HepG2 (cell line): ENCODE measurements around the gene TPRG1L. TPM values are rescaled to one million over a fixed set of nuclear protein-coding genes. Genes with fewer than 3 reads are reported as not detected.

Experiments used
- ATAC-seq: fragments of 200-7000 bp; cut with Tn5 transposase; 3 replicates; pipeline ENCODE4 v1.9.1; 2020; ENCODE audit warnings: mild to moderate bottlenecking, moderate library complexity
- BruUV-seq: library from RNA; stranded (reverse); fragments of 400-500 nt; replicated peaks from 2 replicates; lab custom pipeline; 2021; lab: Mats Ljungman, UMichigan
- CTCF ChIA-PET: fragments of 300-600 bp; formaldehyde crosslinking; extraction: SDS; loops from one replicate; lab custom pipeline; 2021; ENCODE audit warnings: low total read pairs, inconsistent platforms, low intra/inter-chr PET ratio; lab: Yijun Ruan, JAX
- POLR2A ChIA-PET: fragments of 350-600 bp; sonication (Branson Sonifier 250); formaldehyde crosslinking; loops from one replicate; lab custom pipeline; 2020; ENCODE audit warnings: antibody characterized with exemption, inconsistent platforms; lab: Yijun Ruan, JAX
- DNase-seq: peaks from one replicate; pipeline ENCODE4 v3.0.0-alpha.2; 2015; ENCODE audit warnings: low spot score
- FAIRE-seq: peaks from 3 replicates; lab custom pipeline; 2011; peaks lifted over from hg19 to GRCh38; lab: Jason Lieb, UNC
- H2AFZ ChIP-seq: one replicate; pipeline ENCODE4 v1.6.1; 2011; ENCODE audit warnings: low read length, inconsistent platforms
- H3K27ac ChIP-seq: fragments of 300-600 bp; 3 replicates; pipeline ENCODE4 v1.8.0; 2011; ENCODE audit warnings: mixed run types, mild to moderate bottlenecking, mixed read lengths, low read length, inconsistent platforms; ENCODE audit not compliant: insufficient read depth; ENCODE audit errors: extremely low read length
- H3K27me3 ChIP-seq, 2 experiments: fragments of 200-600 bp in 1 of 2; 2 replicates in 1 of 2; 3 replicates in 1 of 2; pipeline versions ENCODE4 v1.6.0 to v1.8.0; 2011; ENCODE audit warnings: low read length in 2 of 2, mild to moderate bottlenecking in 2 of 2, moderate library complexity in 2 of 2, inconsistent platforms in 1 of 2; ENCODE audit not compliant: insufficient read depth in 2 of 2, control insufficient read depth in 1 of 2
- H3K36me3 ChIP-seq, 2 experiments: fragments of 200-600 bp in 1 of 2; replicated peaks in 1 of 2; 2 replicates in 1 of 2; 3 replicates in 1 of 2; pipeline versions ENCODE4 v1.5.1 to v1.8.0; 2011; ENCODE audit warnings: low read length in 2 of 2, inconsistent platforms in 1 of 2; ENCODE audit not compliant: insufficient read depth in 2 of 2, control insufficient read depth in 1 of 2
- H3K4me1 ChIP-seq: 2 replicates; pipeline ENCODE4 v1.5.1; 2012; ENCODE audit warnings: low read length, inconsistent platforms; ENCODE audit not compliant: insufficient read depth
- H3K4me2 ChIP-seq: 2 replicates; pipeline ENCODE4 v1.6.0; 2011; ENCODE audit warnings: low read depth, low read length, inconsistent platforms
- H3K4me3 ChIP-seq, 3 experiments: fragments of 200-600 bp in 1 of 3; sonication (generic), shearing (Covaris generic) in 1 of 3; replicated peaks in 1 of 3; 2 replicates each; pipeline ENCODE4 v1.5.1; 2011 to 2016; ENCODE audit warnings: low read length in 3 of 3, inconsistent platforms in 2 of 3, low read depth in 2 of 3, mild to moderate bottlenecking in 2 of 3, control low read depth in 1 of 3, mixed read lengths in 1 of 3; ENCODE audit not compliant: insufficient read depth in 1 of 3
- H3K79me2 ChIP-seq: one replicate; pipeline ENCODE4 v1.6.1; 2011; ENCODE audit warnings: low read length, inconsistent platforms; ENCODE audit not compliant: insufficient read depth
- H3K9ac ChIP-seq: 2 replicates; pipeline ENCODE4 v1.6.0; 2011; ENCODE audit warnings: mild to moderate bottlenecking, low read depth, low read length, inconsistent platforms; ENCODE audit not compliant: insufficient read depth
- H3K9me3 ChIP-seq: 2 replicates; pipeline ENCODE4 v1.5.1; 2012; ENCODE audit warnings: mild to moderate bottlenecking, low read length
- H4K20me1 ChIP-seq: 2 replicates; pipeline ENCODE4 v1.6.0; 2011; ENCODE audit warnings: inconsistent platforms, mild to moderate bottlenecking, low read length, moderate library complexity; ENCODE audit not compliant: insufficient read depth
- CAMTA2 ChIP-seq: sonication (generic); formaldehyde crosslinking; IDR thresholded peaks from 2 replicates; pipeline ENCODE4 v1.4.0; 2020; ENCODE audit warnings: mild to moderate bottlenecking, missing genetic modification reagents, borderline replicate concordance
- FOXC1 ChIP-seq: sonication (generic); formaldehyde crosslinking; IDR thresholded peaks from 2 replicates; pipeline ENCODE4 v1.8.0; 2022; ENCODE audit warnings: mild to moderate bottlenecking, missing genetic modification reagents, borderline replicate concordance
- GTF3A ChIP-seq: sonication (generic); formaldehyde crosslinking; conservative IDR thresholded peaks from 2 replicates; pipeline ENCODE4 v1.4.0; 2020; ENCODE audit warnings: mild to moderate bottlenecking, missing genetic modification reagents
- ZNF614 ChIP-seq: IDR thresholded peaks from 2 replicates; pipeline ENCODE4 v1.6.1; 2018; ENCODE audit warnings: missing biosample characterization, missing genetic modification reagents, inconsistent platforms, borderline replicate concordance
- ZNF652 ChIP-seq: IDR thresholded peaks from 2 replicates; pipeline ENCODE4 v1.6.1; 2016; ENCODE audit warnings: low read depth, borderline replicate concordance
- ZNF768 ChIP-seq: sonication (generic); formaldehyde crosslinking; IDR thresholded peaks from 2 replicates; pipeline ENCODE4 v1.4.0; 2020; ENCODE audit warnings: missing genetic modification reagents
- WGBS: methylation state at CpG from one replicate; pipeline ENCODE4 v1.1.6; 2017; ENCODE audit warnings: low lambda C conversion rate; 5-methylcytosine and 5-hydroxymethylcytosine counted together
- in situ Hi-C: cut with HindIII; loops from 2 replicates; pipeline ENCODE4 v1.10.0; 2017; ENCODE audit warnings: low pct_unique_long_range_greater_than_20kb; ENCODE audit not compliant: extremely low pct_ligation_motif_present
- intact Hi-C: fragments of 100-400 bp; cut with micrococcal nuclease; formaldehyde crosslinking; loops from one replicate; pipeline ENCODE4 v1.10.0; 2022; ENCODE audit not compliant: unreplicated experiment
- polyA plus RNA-seq, 8 experiments: library from polyadenylated mRNA; depleted of rRNA in 3 of 8; stranded (reverse) in 7 of 8; unstranded in 1 of 8; fragments of >200 nt; fragmentation: Illumina TruSeq in 4 of 8; extraction: Trizol in 4 of 8; gene quantifications; 2 replicates each; pipeline versions ENCODE4 v1.2.1 to v1.2.3, GENCODE V29; 2011 to 2016; ENCODE audit warnings: low read depth in 4 of 8, missing spikeins in 1 of 8, mixed read lengths in 1 of 8; ENCODE audit not compliant: insufficient read depth in 1 of 8
- total RNA-seq, 5 experiments: library from RNA; depleted of rRNA; stranded (reverse); fragments of >200 nt; fragmentation: Illumina TruSeq; extraction: Trizol; gene quantifications; 2 replicates each; pipeline ENCODE4 v1.2.3, GENCODE V29; 2016; ENCODE audit warnings: low read depth in 1 of 5
- TF ChIP-seq, protein P1 (sequence below): sonication (generic); formaldehyde crosslinking; IDR thresholded peaks from 2 replicates; pipeline ENCODE4 v1.5.1; 2020; ENCODE audit warnings: missing genetic modification reagents, mild to moderate bottlenecking, borderline replicate concordance

TPRG1L gene
- total and polyA plus RNA-seq, 2 of the 13 experiments (the other 11 are each of a cell fraction or from before 2014, with no cell fraction given) = 21.3 to 37.4 TPM

DNA sequence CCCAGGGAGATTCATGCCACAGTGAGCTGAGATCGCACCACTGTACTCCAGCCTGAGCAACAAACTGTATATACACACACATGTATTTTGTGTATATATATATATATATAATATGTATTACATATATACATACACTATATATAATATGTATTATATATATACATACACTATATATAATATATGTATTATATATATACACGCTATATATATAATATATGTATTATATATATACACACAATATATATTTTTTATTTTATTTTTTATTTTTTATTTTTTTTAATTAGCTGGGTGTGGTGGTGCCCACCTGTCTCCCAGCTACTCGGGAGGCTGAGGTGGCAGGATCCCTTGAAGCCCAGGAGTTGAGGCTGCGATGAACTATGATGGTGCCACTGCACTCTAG lies 36.8 kb downstream of the TPRG1L start (continued):
- no peak for TF ChIP-seq CAMTA2
- no peak for TF ChIP-seq ZNF768 (CRISPR knock-in tag)

DNA sequence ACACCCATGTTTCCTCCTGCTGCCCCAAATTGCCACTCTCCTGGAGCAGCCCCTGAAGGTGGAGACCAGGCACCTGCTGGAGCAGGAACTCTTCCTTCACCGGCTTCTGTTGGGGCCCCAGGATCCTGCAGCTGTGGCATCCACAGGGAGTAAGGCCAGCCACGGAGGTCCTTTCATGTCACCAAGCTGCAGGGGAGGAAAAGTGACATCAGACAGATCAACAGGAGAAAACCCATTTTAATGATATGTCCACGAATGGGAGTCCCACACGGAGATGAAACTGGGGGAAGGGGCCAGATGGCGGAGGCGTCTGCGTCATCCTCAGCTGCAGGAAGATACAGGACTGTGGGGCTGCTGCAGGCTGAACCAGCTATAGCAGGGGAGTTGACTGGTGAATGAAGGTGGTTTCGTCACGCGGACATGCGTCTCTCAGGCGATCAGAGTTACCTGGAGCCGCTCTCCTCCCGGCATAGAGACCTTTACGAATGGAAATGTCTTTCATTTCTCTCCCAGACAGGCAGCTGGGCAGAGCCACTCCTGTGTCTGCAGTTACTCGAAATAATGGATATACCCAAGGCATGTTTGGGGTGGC lies 37.4 kb downstream of the TPRG1L start:
- ChIA-PET POLR2A (interaction anchor here (1.3 kb wide), 1 partner anchor 9 kb away, joined by 3 read pairs; the partner anchor contains the start of gene TP73), CTCF (no interaction called here)
- intact Hi-C loops (no loop called here), in situ Hi-C loops (no loop called here)
- FAIRE-seq (no peak), DNase-seq (no peak), ATAC-seq (no peak)
- H3K36me3 ChIP-seq = no peaks in the 10 kb centered on the region
- H3K27ac ChIP-seq = no peak overlapping the region
- TF ChIP-seq ZNF614 (CRISPR knock-in tag) = no peak
- TF ChIP-seq GTF3A (CRISPR knock-in tag) = no peak
- TF ChIP-seq, protein P1, sequence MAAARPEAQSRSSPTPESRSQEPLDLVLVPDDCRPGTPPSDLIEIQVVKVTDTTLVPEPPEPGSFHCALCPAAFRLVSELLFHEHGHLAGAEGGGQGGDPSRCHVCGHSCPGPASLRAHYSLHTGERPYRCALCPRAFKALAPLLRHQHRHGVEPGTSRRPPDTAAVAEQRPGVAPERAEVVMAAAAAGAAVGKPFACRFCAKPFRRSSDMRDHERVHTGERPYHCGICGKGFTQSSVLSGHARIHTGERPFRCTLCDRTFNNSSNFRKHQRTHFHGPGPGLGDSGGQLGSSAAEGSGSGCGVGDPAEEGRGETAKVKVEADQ (CRISPR knock-in tag) = no peak
- TF ChIP-seq FOXC1 (CRISPR knock-in tag) = no peak
- TF ChIP-seq ZNF652 (CRISPR knock-in tag) = no peak
- peaks cover 17% of the 10 kb centered on the region for H3K4me1 ChIP-seq
- H3K9ac ChIP-seq = no peak overlapping the region
- no peak overlapping the region for H3K4me2 ChIP-seq
- no peaks in the 10 kb centered on the region for H4K20me1 ChIP-seq
- no peaks in the 10 kb centered on the region for H3K27me3 ChIP-seq
- BruUV-seq = no TSS peak
- no peak overlapping the region for H2AFZ ChIP-seq
- 82% methylated on average over 14 of the region's 16 CpGs for WGBS
- H3K4me3 ChIP-seq = no peak overlapping the region
- no peaks in the 10 kb centered on the region for H3K79me2 ChIP-seq
- no peaks in the 10 kb centered on the region for H3K9me3 ChIP-seq
